GM18868 (cell line): ENCODE measurements around the gene CPSF2.
A peak's percentile ranks its signal among the peaks of the same experiment; 100 is the strongest.

Source experiments
- ATAC-seq: cut with Tn5 transposase; IDR thresholded peaks from one replicate; pipeline ENCODE4 v1.9.1; 2021; ENCODE audit warnings: mild to moderate bottlenecking, moderate library complexity; ENCODE audit not compliant: unreplicated experiment

CPSF2 gene

GRCh38 chr14:92121670-92122350 lies at the start of gene CPSF2, which contains the start of gene NDUFB1:
TSS of gene CPSF2 (plus strand) at chr14:92121969. CDS start at chr14:92130985, 9,016 bp downstream.
TSS of gene NDUFB1 (minus strand) at chr14:92121706. CDS start at chr14:92117637, 4,069 bp downstream.
- ATAC-seq: peak; percentile 85

GRCh38 chr14:92074555-92074954 lies 47.2 kb upstream of the CPSF2 start:
- ATAC-seq: no peak

GRCh38 chr14:92088494-92088893 lies 33.3 kb upstream of the CPSF2 start:
- ATAC-seq: no peak

- no peak for ATAC-seq
Measured at GRCh38 chr14:92093320-92093719, 28.4 kb upstream of the CPSF2 start.

GRCh38 chr14:92099802-92100201 lies 22.0 kb upstream of the CPSF2 start:
- no peak for ATAC-seq

GRCh38 chr14:92103363-92103989 lies 18.3 kb upstream of the CPSF2 start:
- no peak for ATAC-seq

- ATAC-seq: no peak
Measured at GRCh38 chr14:92105073-92105892, 16.5 kb upstream of the CPSF2 start.

GRCh38 chr14:92105893-92106142 lies 16.0 kb upstream of the CPSF2 start:
- no peak for ATAC-seq

GRCh38 chr14:92106143-92106926 lies 15.4 kb upstream of the CPSF2 start, which contains the start of gene ATXN3:
TSS of gene ATXN3 (minus strand) at chr14:92106582. CDS start at chr14:92106552, 30 bp downstream.
- ATAC-seq: peak; percentile 89

- ATAC-seq: no peak
Measured at GRCh38 chr14:92108345-92109254, 13.2 kb upstream of the CPSF2 start.

- no peak for ATAC-seq
Measured at GRCh38 chr14:92109490-92109889, 12.3 kb upstream of the CPSF2 start.

GRCh38 chr14:92121207-92121669 lies 531 bp upstream of the CPSF2 start:
- ATAC-seq: peak; percentile 4

GRCh38 chr14:92122351-92122677 lies 545 bp downstream of the CPSF2 start:
- ATAC-seq: no peak

GRCh38 chr14:92122761-92123160 lies 992 bp downstream of the CPSF2 start:
- no peak for ATAC-seq

- no peak for ATAC-seq
Measured at GRCh38 chr14:92134456-92134855, 12.7 kb downstream of the CPSF2 start.

- no peak for ATAC-seq
Measured at GRCh38 chr14:92135269-92135668, 13.5 kb downstream of the CPSF2 start.

- no peak for ATAC-seq
Measured at GRCh38 chr14:92143309-92143708, 21.5 kb downstream of the CPSF2 start.

- ATAC-seq: no peak
Measured at GRCh38 chr14:92143962-92144361, 22.2 kb downstream of the CPSF2 start.

- ATAC-seq: no peak
Measured at GRCh38 chr14:92144708-92145107, 22.9 kb downstream of the CPSF2 start.

- no peak for ATAC-seq
Measured at GRCh38 chr14:92153581-92153980, 31.8 kb downstream of the CPSF2 start.
